GM12878 (cell line): ENCODE results near the gene RABL2A. TPM values are rescaled to one million over a fixed set of nuclear protein-coding genes. Genes with fewer than 3 reads are reported as not detected.
"Not testable (repeated sequence)": the region's sequence is repeated elsewhere in the genome, so short reads cannot be mapped to it uniquely, and the experiment has no call there.

ENCODE experiments used
- ATAC-seq: fragments of 200-7000 bp; cut with Tn5 transposase; 3 replicates; pipeline ENCODE4 v1.9.1; 2020; ENCODE audit warnings: mild to moderate bottlenecking, moderate library complexity
- BruUV-seq: library from RNA; stranded (reverse); fragments of 400-500 nt; replicated peaks from 2 replicates; lab custom pipeline; 2021; lab: Mats Ljungman, UMichigan
- CTCF ChIA-PET: fragments of 300-600 bp; sonication (Branson Sonifier 250); formaldehyde crosslinking; extraction: SDS; loops from one replicate; lab custom pipeline; 2021; ENCODE audit warnings: inconsistent platforms; lab: Yijun Ruan, JAX
- POLR2A ChIA-PET: fragments of 350-600 bp; formaldehyde crosslinking; extraction: SDS; loops from one replicate; lab custom pipeline; 2021; ENCODE audit warnings: inconsistent platforms; lab: Charles Lee
- RAD21 ChIA-PET: fragments of 300-600 bp; sonication (Branson Sonifier 250); formaldehyde crosslinking; loops from one replicate; lab custom pipeline; 2023; ENCODE audit warnings: antibody characterized with exemption; ENCODE audit not compliant: unreplicated experiment; lab: Charles Lee
- SMC1A ChIA-PET: fragments of 300-600 bp; sonication (Branson Sonifier 250); formaldehyde crosslinking; loops from one replicate; lab custom pipeline; 2023; ENCODE audit not compliant: unreplicated experiment, uncharacterized antibody; lab: Charles Lee
- DNase-seq: peaks from one replicate; pipeline ENCODE4 v3.0.0-alpha.2; 2011; ENCODE audit warnings: low read depth, low spot score
- FAIRE-seq: peaks from 3 replicates; lab custom pipeline; 2011; peaks lifted over from hg19 to GRCh38; lab: Jason Lieb, UNC
- H2AFZ ChIP-seq: 2 replicates; pipeline ENCODE4 v1.6.0; 2011; ENCODE audit warnings: low read depth, low read length, control low read depth; ENCODE audit not compliant: control insufficient read depth
- H3K27ac ChIP-seq: 2 replicates; pipeline ENCODE4 v1.5.1; 2011; ENCODE audit warnings: control low read depth; ENCODE audit not compliant: control insufficient read depth, insufficient read depth
- H3K27me3 ChIP-seq, 2 experiments: replicated peaks in 1 of 2; 2 replicates each; pipeline versions ENCODE4 v1.6.0 to v1.6.1; 2011; ENCODE audit warnings: low read length in 1 of 2; ENCODE audit not compliant: control insufficient read depth in 2 of 2, insufficient read depth in 2 of 2
- H3K36me3 ChIP-seq, 2 experiments: 2 replicates each; pipeline ENCODE4 v1.5.1; 2011; ENCODE audit warnings: low read length in 1 of 2; ENCODE audit not compliant: control insufficient read depth in 2 of 2, insufficient read depth in 2 of 2
- H3K4me1 ChIP-seq: 2 replicates; pipeline ENCODE4 v1.6.1; 2011; ENCODE audit warnings: mild to moderate bottlenecking, low read length, moderate library complexity, mixed read lengths; ENCODE audit not compliant: control insufficient read depth, insufficient read depth
- H3K4me2 ChIP-seq: 2 replicates; pipeline ENCODE4 v1.6.0; 2011; ENCODE audit warnings: control low read depth; ENCODE audit not compliant: control insufficient read depth, insufficient read depth
- H3K4me3 ChIP-seq: fragments of 200-600 bp; sonication (generic); 2 replicates; pipeline ENCODE4 v1.5.1; 2016
- H3K79me2 ChIP-seq: 2 replicates; pipeline ENCODE4 v1.6.0; 2011; ENCODE audit warnings: low read length; ENCODE audit not compliant: control insufficient read depth, insufficient read depth
- H3K9ac ChIP-seq: 2 replicates; pipeline ENCODE4 v1.8.0; 2011; ENCODE audit warnings: low read length, control low read depth, mixed read lengths; ENCODE audit not compliant: control insufficient read depth, insufficient read depth
- H3K9me3 ChIP-seq: replicated peaks from 3 replicates; pipeline ENCODE4 v1.5.1; 2011; ENCODE audit warnings: mild to moderate bottlenecking, low read length; ENCODE audit not compliant: control insufficient read depth, insufficient read depth
- H4K20me1 ChIP-seq: 2 replicates; pipeline ENCODE4 v1.6.0; 2011; ENCODE audit not compliant: control insufficient read depth, insufficient read depth
- ASH2L ChIP-seq: fragments of 300-600, 200-600 bp; sonication (generic); IDR thresholded peaks from 2 replicates; pipeline ENCODE4 v1.6.1; 2017; ENCODE audit warnings: low read depth, mild to moderate bottlenecking, borderline replicate concordance
- CTCF ChIP-seq, 3 experiments: IDR thresholded peaks in 2 of 3; conservative IDR thresholded peaks in 1 of 3; 2 replicates each; pipeline ENCODE4 v1.5.1; 2011; ENCODE audit warnings: low read depth in 3 of 3, low read length in 3 of 3, mild to moderate bottlenecking in 3 of 3, control low read depth in 2 of 3, moderate library complexity in 2 of 3, inconsistent platforms in 1 of 3, mixed read lengths in 1 of 3; ENCODE audit not compliant: control insufficient read depth in 2 of 3, insufficient read depth in 1 of 3; ENCODE audit errors: extremely low read depth in 1 of 3
- WGBS: methylation state at CpG from one replicate; pipeline ENCODE4 v1.1.6; 2016; ENCODE audit warnings: low lambda C conversion rate; ENCODE audit not compliant: insufficient replicate concordance, insufficient coverage; ENCODE audit errors: missing lambda C conversion rate; 5-methylcytosine and 5-hydroxymethylcytosine counted together
- in situ Hi-C: fragments of 300-500 bp; cut with MboI; formaldehyde crosslinking; loops from 9 replicates; pipeline ENCODE4 v1.14.3; 2018; ENCODE audit warnings: mixed read lengths
- intact Hi-C: fragments of 100-400 bp; cut with micrococcal nuclease; formaldehyde crosslinking; loops from one replicate; pipeline ENCODE4 v1.14.2; 2022; ENCODE audit not compliant: unreplicated experiment
- polyA plus RNA-seq, 11 experiments: library from polyadenylated mRNA; depleted of rRNA in 4 of 11; unstranded in 6 of 11; stranded (reverse) in 5 of 11; fragments of >200 nt; fragmentation: Nextera tagmentation in 4 of 11; fragmentation: Illumina TruSeq in 1 of 11; extraction: Ambion mirVana in 4 of 11; extraction: Trizol in 1 of 11; gene quantifications; 1 replicate in 1 of 11; 2 replicates in 10 of 11; pipeline versions ENCODE4 v1.2.1 to v1.2.3, GENCODE V29; 2011 to 2016; ENCODE audit warnings: inconsistent platforms in 2 of 11, missing spikeins in 2 of 11, low read depth in 1 of 11
- total RNA-seq, 4 experiments: library from RNA; depleted of rRNA in 3 of 4; stranded (reverse); fragments of >200 nt in 3 of 4; fragmentation: Illumina TruSeq in 1 of 4; extraction: Trizol in 1 of 4; gene quantifications; 2 replicates each; pipeline versions ENCODE4 v1.2.1 to v1.2.3, GENCODE V29; 2013 to 2021

The RABL2A gene
- total and polyA plus RNA-seq, 10 of the 15 experiments (the other 5 are each of a cell fraction or from before 2014, with no cell fraction given), result 0.87 to 17.9 (median 9.7) TPM

DNA sequence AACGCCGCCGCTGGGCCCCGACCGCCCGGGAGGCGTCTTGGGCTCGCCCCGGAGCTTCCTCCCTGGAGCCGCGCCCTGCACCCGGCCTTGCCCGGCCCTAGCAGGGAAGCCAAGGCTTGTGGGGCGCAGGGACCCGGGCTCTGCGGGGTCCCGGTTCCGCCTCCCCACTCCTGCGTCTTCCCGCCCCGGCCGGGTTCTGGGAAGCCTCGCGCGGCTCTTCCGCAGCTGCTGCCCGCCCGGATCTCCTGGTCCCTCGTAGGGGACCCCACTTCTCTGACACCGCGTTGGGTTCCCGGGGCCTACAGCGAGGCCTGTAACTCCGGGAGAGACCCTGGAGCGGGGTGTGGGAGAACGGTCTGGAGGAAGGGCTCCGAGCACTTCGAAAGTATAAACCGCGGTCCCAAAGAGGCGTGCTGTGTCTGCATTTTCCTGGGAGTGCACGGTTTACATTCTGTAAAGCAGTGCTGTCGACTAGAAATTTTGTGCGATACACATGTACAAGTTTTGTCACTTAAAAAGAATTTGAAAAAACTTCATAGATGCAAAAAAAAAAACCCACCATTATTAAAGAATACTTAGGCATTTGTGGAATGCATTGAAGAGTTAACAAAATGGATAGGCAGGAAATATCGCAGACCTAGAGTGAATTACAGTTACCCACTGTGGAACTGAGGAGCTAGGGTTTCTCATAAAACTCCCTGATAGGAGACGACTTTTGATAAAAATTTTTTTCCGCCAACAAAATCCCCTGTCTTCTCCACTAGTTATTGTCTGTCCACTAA, 42.6 kb upstream of the RABL2A start:
- RAD21 ChIA-PET, H3K9me3 ChIP-seq, H4K20me1 ChIP-seq, intact Hi-C loops, DNase-seq, H3K27ac ChIP-seq, H2AFZ ChIP-seq, H3K79me2 ChIP-seq, H3K27me3 ChIP-seq, SMC1A ChIA-PET, ATAC-seq, H3K36me3 ChIP-seq, in situ Hi-C loops, POLR2A ChIA-PET, FAIRE-seq, H3K4me1 ChIP-seq: not testable (repeated sequence)
- H3K4me2 ChIP-seq, result peak overlapping the region; percentile 81
- BruUV-seq, result TSS peak; percentile 66
- CTCF ChIA-PET, result interaction anchor here (2.0 kb wide), 1 partner anchor 115 kb away, joined by 9 read pairs; no protein-coding TSS in a partner anchor
- TF ChIP-seq ASH2L, result 0 out of 2 replicates have a peak, but pooled peaks have one; percentile 9
- H3K4me3 ChIP-seq, result peak overlapping the region; percentile 87
- WGBS, result 7% methylated on average over 20 of the region's 47 CpGs
- H3K9ac ChIP-seq, result peak overlapping the region; percentile 44; the same call in 1 of the 2 replicates

DNA sequence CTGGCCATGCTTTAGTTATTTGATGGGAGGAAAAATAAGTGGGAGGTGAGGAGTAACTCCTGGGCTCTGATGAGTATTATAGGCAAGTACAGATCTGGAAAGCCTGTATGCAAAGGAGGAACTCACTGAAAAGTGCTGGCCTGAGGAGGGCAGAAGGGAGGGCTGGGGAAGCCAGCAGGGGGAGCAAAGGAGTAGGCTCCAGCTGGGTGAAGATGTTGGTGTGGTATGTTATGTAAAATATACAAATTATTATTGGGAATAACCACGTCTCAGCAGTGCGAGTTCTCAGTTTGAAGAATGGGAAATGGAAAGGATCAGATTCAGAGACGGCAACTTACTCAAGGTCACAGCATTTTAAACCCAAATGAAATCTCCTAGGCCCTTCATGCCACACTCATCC, 39.9 kb upstream of the RABL2A start:
- ATAC-seq, H3K79me2 ChIP-seq, H3K36me3 ChIP-seq, CTCF ChIA-PET, POLR2A ChIA-PET, H3K4me3 ChIP-seq, DNase-seq, intact Hi-C loops, H3K9ac ChIP-seq, SMC1A ChIA-PET, BruUV-seq, H3K4me1 ChIP-seq, H3K27ac ChIP-seq, in situ Hi-C loops, RAD21 ChIA-PET, H2AFZ ChIP-seq, H3K27me3 ChIP-seq, H3K9me3 ChIP-seq, FAIRE-seq, H3K4me2 ChIP-seq, H4K20me1 ChIP-seq: not testable (repeated sequence)
- TF ChIP-seq CTCF (IDR thresholded peaks at IDR 0.05 in 2 of 3, conservative IDR thresholded peaks at IDR 0.05 in 1 of 3; ENCODE audit: control insufficient read depth in 2 of 3, extremely low read depth in 1 of 3, insufficient read depth in 1 of 3, low read depth in 3 of 3, low read length in 3 of 3), result peak; percentile 39 to 60 (median 44); a peak in 5 of 6 replicates
- WGBS, result 4% methylated on average over 3 of the region's 3 CpGs

- H3K79me2 ChIP-seq, H3K9ac ChIP-seq, intact Hi-C loops, RAD21 ChIA-PET, H3K27ac ChIP-seq, H3K27me3 ChIP-seq, BruUV-seq, ATAC-seq, H3K4me3 ChIP-seq, H4K20me1 ChIP-seq, CTCF ChIA-PET, H3K9me3 ChIP-seq, H2AFZ ChIP-seq, DNase-seq, in situ Hi-C loops, H3K36me3 ChIP-seq, H3K4me1 ChIP-seq, SMC1A ChIA-PET, H3K4me2 ChIP-seq, FAIRE-seq, POLR2A ChIA-PET: not testable (repeated sequence)
- 90% methylated on average over 2 of the region's 7 CpGs for WGBS
These were observed 37.5 kb upstream of the RABL2A start for GRCh38 chr2:113589591-113589990.
